ENCODE data around the gene PADI3.
"Not testable (repeated sequence)": the region's sequence is repeated elsewhere in the genome, so short reads cannot be mapped to it uniquely, and the experiment has no call there.

DNA sequence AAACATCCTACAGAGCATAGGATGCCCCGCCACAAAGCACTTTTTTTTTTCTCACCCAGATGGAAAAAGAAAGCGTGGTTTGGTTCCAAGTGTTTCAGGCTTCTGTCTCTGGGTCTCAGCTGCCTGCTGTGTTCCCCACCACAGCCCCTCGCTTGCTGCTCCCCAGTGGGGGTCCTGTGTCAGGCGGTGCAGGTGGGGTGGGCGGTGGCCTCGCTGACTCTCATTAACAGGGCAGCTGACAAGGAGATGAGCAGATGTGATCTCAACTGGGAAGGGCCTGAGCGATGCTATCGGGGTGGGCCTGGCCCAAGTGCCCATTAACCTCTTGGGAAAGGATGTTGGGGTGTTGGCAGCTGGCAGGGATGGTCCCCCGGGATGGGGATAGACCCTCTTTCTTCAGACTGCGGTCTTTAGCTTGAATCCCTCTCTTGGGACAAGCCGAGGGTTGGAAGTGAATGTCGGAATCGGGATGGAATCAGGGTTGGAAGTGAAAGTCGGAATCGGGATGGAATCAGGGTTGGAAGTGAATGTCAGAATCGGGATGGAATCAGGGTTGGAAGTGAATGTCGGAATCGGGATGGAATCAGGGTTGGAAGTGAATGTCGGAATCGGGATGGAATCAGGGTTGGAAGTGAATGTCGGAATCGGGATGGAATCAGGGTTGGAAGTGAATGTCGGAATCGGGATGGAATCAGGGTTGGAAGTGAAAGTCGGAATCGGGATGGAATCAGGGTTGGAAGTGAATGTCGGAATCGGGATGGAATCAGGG, 7.7 kb upstream of the PADI3 start:
- TF ChIP-seq, protein P1, sequence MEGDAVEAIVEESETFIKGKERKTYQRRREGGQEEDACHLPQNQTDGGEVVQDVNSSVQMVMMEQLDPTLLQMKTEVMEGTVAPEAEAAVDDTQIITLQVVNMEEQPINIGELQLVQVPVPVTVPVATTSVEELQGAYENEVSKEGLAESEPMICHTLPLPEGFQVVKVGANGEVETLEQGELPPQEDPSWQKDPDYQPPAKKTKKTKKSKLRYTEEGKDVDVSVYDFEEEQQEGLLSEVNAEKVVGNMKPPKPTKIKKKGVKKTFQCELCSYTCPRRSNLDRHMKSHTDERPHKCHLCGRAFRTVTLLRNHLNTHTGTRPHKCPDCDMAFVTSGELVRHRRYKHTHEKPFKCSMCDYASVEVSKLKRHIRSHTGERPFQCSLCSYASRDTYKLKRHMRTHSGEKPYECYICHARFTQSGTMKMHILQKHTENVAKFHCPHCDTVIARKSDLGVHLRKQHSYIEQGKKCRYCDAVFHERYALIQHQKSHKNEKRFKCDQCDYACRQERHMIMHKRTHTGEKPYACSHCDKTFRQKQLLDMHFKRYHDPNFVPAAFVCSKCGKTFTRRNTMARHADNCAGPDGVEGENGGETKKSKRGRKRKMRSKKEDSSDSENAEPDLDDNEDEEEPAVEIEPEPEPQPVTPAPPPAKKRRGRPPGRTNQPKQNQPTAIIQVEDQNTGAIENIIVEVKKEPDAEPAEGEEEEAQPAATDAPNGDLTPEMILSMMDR (IDR thresholded peaks at IDR 0.05), result not testable (repeated sequence)
- TF ChIP-seq POLR2A (IDR thresholded peaks at IDR 0.05; ENCODE audit: low read depth); EP300 (IDR thresholded peaks at IDR 0.05): not testable (repeated sequence)
